GM12878 (cell line): ENCODE results near the gene DYNLT2B. TPM values are rescaled to one million over a fixed set of nuclear protein-coding genes. Genes with fewer than 3 reads are reported as not detected.

ENCODE experiments used
- ZBTB40 ChIP-seq: fragments of 450-650 bp; IDR thresholded peaks from 2 replicates; pipeline ENCODE4 v1.6.1; 2016; ENCODE audit warnings: mild to moderate bottlenecking, moderate library complexity, borderline replicate concordance
- polyA plus RNA-seq, 11 experiments: library from polyadenylated mRNA; depleted of rRNA in 4 of 11; unstranded in 6 of 11; stranded (reverse) in 5 of 11; fragments of >200 nt; fragmentation: Nextera tagmentation in 4 of 11; fragmentation: Illumina TruSeq in 1 of 11; extraction: Ambion mirVana in 4 of 11; extraction: Trizol in 1 of 11; gene quantifications; 1 replicate in 1 of 11; 2 replicates in 10 of 11; pipeline versions ENCODE4 v1.2.1 to v1.2.3, GENCODE V29; 2011 to 2016; ENCODE audit warnings: inconsistent platforms in 2 of 11, missing spikeins in 2 of 11, low read depth in 1 of 11
- small RNA-seq: library from RNA; depleted of rRNA; stranded (forward); fragments of <200 nt; gene quantifications from one replicate; pipeline ENCODE3, GENCODE V24; 2014
- total RNA-seq, 4 experiments: library from RNA; depleted of rRNA in 3 of 4; stranded (reverse); fragments of >200 nt in 3 of 4; fragmentation: Illumina TruSeq in 1 of 4; extraction: Trizol in 1 of 4; gene quantifications; 2 replicates each; pipeline versions ENCODE4 v1.2.1 to v1.2.3, GENCODE V29; 2013 to 2021

The DYNLT2B gene
- total and polyA plus RNA-seq, 10 of the 15 experiments (the other 5 are each of a cell fraction or from before 2014, with no cell fraction given): 8.6 to 89.7 (median 21.9) TPM

DNA sequence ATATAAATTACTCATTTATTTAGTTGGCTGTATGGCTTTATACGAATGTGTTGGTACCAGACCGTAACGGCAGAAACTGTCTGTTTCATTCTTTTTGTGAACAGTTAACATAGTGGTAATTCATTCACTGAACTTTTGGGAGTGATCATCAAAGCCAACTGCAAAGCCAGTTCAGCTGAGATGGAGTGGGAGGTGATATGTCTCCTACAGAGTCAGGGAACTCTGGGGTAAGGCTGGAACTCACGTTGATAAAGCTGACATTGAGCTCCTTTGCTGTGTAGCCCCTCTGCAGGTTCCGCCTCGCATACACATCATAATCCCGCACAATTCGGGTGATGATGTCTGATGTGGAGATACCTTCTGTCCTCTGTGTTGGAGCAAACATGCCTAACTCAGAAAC lies 76.3 kb downstream of the DYNLT2B start (continued):
- no peak for TF ChIP-seq ZBTB40

Small RNAs within 50 kb of the gene (small RNA-seq; reads per million reads assigned to genes)
- gene AC069257.2: not detected
- gene RNU6-910P: not detected

Other genes with a start within 250 kb of the DYNLT2B start
Only the 7 nearest of the 8 such genes appear.
- not detected in 2 replicates for gene ZDHHC19, start 106.8 kb downstream of the DYNLT2B start, total RNA-seq (2014; rRNA removed)
- gene ZDHHC19, start 106.8 kb downstream of the DYNLT2B start, total RNA-seq (2014; rRNA removed; fragmentation: Illumina TruSeq; extraction: Trizol): not detected in 2 replicates
- not detected in 2 replicates for gene ZDHHC19, start 106.8 kb downstream of the DYNLT2B start, total RNA-seq (2021)
- gene ZDHHC19, start 106.8 kb downstream of the DYNLT2B start, polyA plus RNA-seq (2011; rRNA removed): not detected in 2 replicates
- not detected in 2 replicates for gene ZDHHC19, start 106.8 kb downstream of the DYNLT2B start, polyA plus RNA-seq (2014; fragmentation: Illumina TruSeq; extraction: Trizol)
- gene ZDHHC19, start 106.8 kb downstream of the DYNLT2B start, polyA plus RNA-seq (2014; fragmentation: Nextera tagmentation; extraction: Ambion mirVana): under 1 TPM in 1 of 2 experiments, not detected in 1; 0.26 TPM
- gene ZDHHC19, start 106.8 kb downstream of the DYNLT2B start, polyA plus RNA-seq (2014; rRNA removed): not detected in 2 replicates
- gene ZDHHC19, start 106.8 kb downstream of the DYNLT2B start, polyA plus RNA-seq (2016; fragmentation: Nextera tagmentation; extraction: Ambion mirVana): not detected
- not detected in 2 replicates for gene SLC51A, start 101.7 kb downstream of the DYNLT2B start, total RNA-seq (2014; rRNA removed)
- gene SLC51A, start 101.7 kb downstream of the DYNLT2B start, total RNA-seq (2014; rRNA removed; fragmentation: Illumina TruSeq; extraction: Trizol): 0.18 TPM in 1 of 2 replicates, not detected in the other
- not detected in 2 replicates for gene SLC51A, start 101.7 kb downstream of the DYNLT2B start, total RNA-seq (2021)
- not detected in 2 replicates for gene SLC51A, start 101.7 kb downstream of the DYNLT2B start, polyA plus RNA-seq (2011; rRNA removed)
- gene SLC51A, start 101.7 kb downstream of the DYNLT2B start, polyA plus RNA-seq (2014; fragmentation: Illumina TruSeq; extraction: Trizol): not detected in 2 replicates
- gene SLC51A, start 101.7 kb downstream of the DYNLT2B start, polyA plus RNA-seq (2014; fragmentation: Nextera tagmentation; extraction: Ambion mirVana): 1 to 10 TPM in 1 of 2 experiments, under 1 TPM in 1; 0.99 to 2.1 TPM
- gene SLC51A, start 101.7 kb downstream of the DYNLT2B start, polyA plus RNA-seq (2014; rRNA removed): not detected in 2 replicates
- 1 to 10 TPM; 2.2 to 3.9 TPM for gene SLC51A, start 101.7 kb downstream of the DYNLT2B start, polyA plus RNA-seq (2016; fragmentation: Nextera tagmentation; extraction: Ambion mirVana)
- gene PCYT1A, start 30.5 kb downstream of the DYNLT2B start, total RNA-seq (2014; rRNA removed): 51.7 and 56.2 TPM in 2 replicates
- gene PCYT1A, start 30.5 kb downstream of the DYNLT2B start, total RNA-seq (2014; rRNA removed; fragmentation: Illumina TruSeq; extraction: Trizol): 49.5 and 49.6 TPM in 2 replicates
- 50.2 and 53.6 TPM in 2 replicates for gene PCYT1A, start 30.5 kb downstream of the DYNLT2B start, total RNA-seq (2021)
- gene PCYT1A, start 30.5 kb downstream of the DYNLT2B start, polyA plus RNA-seq (2011; rRNA removed): 34.8 and 47.7 TPM in 2 replicates
- 49.1 and 64.3 TPM in 2 replicates for gene PCYT1A, start 30.5 kb downstream of the DYNLT2B start, polyA plus RNA-seq (2014; fragmentation: Illumina TruSeq; extraction: Trizol)
- 10 to 100 TPM; 10.8 to 15.3 TPM for gene PCYT1A, start 30.5 kb downstream of the DYNLT2B start, polyA plus RNA-seq (2014; fragmentation: Nextera tagmentation; extraction: Ambion mirVana)
- 51.7 and 61.8 TPM in 2 replicates for gene PCYT1A, start 30.5 kb downstream of the DYNLT2B start, polyA plus RNA-seq (2014; rRNA removed)
- 10 to 100 TPM; 39.8 to 40.0 TPM for gene PCYT1A, start 30.5 kb downstream of the DYNLT2B start, polyA plus RNA-seq (2016; fragmentation: Nextera tagmentation; extraction: Ambion mirVana)
- not detected in 2 replicates for gene TM4SF19, start 20.1 kb upstream of the DYNLT2B start, total RNA-seq (2014; rRNA removed)
- gene TM4SF19, start 20.1 kb upstream of the DYNLT2B start, total RNA-seq (2014; rRNA removed; fragmentation: Illumina TruSeq; extraction: Trizol): not detected in 2 replicates
- gene TM4SF19, start 20.1 kb upstream of the DYNLT2B start, total RNA-seq (2021): not detected in 2 replicates
- not detected in 2 replicates for gene TM4SF19, start 20.1 kb upstream of the DYNLT2B start, polyA plus RNA-seq (2011; rRNA removed)
- not detected in 2 replicates for gene TM4SF19, start 20.1 kb upstream of the DYNLT2B start, polyA plus RNA-seq (2014; fragmentation: Illumina TruSeq; extraction: Trizol)
- gene TM4SF19, start 20.1 kb upstream of the DYNLT2B start, polyA plus RNA-seq (2014; fragmentation: Nextera tagmentation; extraction: Ambion mirVana): under 1 TPM; 0.05 TPM
- not detected in 2 replicates for gene TM4SF19, start 20.1 kb upstream of the DYNLT2B start, polyA plus RNA-seq (2014; rRNA removed)
- gene TM4SF19, start 20.1 kb upstream of the DYNLT2B start, polyA plus RNA-seq (2016; fragmentation: Nextera tagmentation; extraction: Ambion mirVana): under 1 TPM; 0.11 to 0.16 TPM
- gene UBXN7, start 114.2 kb upstream of the DYNLT2B start, total RNA-seq (2014; rRNA removed): 16.1 and 17.6 TPM in 2 replicates
- gene UBXN7, start 114.2 kb upstream of the DYNLT2B start, total RNA-seq (2014; rRNA removed; fragmentation: Illumina TruSeq; extraction: Trizol): 21.3 and 21.6 TPM in 2 replicates
- 60.8 and 68.3 TPM in 2 replicates for gene UBXN7, start 114.2 kb upstream of the DYNLT2B start, total RNA-seq (2021)
- 30.6 and 52.4 TPM in 2 replicates for gene UBXN7, start 114.2 kb upstream of the DYNLT2B start, polyA plus RNA-seq (2011; rRNA removed)
- gene UBXN7, start 114.2 kb upstream of the DYNLT2B start, polyA plus RNA-seq (2014; fragmentation: Illumina TruSeq; extraction: Trizol): 28.1 and 33.8 TPM in 2 replicates
- gene UBXN7, start 114.2 kb upstream of the DYNLT2B start, polyA plus RNA-seq (2014; fragmentation: Nextera tagmentation; extraction: Ambion mirVana): 1 to 10 TPM; 4.8 TPM
- gene UBXN7, start 114.2 kb upstream of the DYNLT2B start, polyA plus RNA-seq (2014; rRNA removed): 17.9 and 21.7 TPM in 2 replicates
- 10 to 100 TPM; 62.2 to 78.4 TPM for gene UBXN7, start 114.2 kb upstream of the DYNLT2B start, polyA plus RNA-seq (2016; fragmentation: Nextera tagmentation; extraction: Ambion mirVana)
- 28.5 and 32.1 TPM in 2 replicates for gene RNF168, start 185.5 kb upstream of the DYNLT2B start, total RNA-seq (2014; rRNA removed)
- 43.4 and 43.9 TPM in 2 replicates for gene RNF168, start 185.5 kb upstream of the DYNLT2B start, total RNA-seq (2014; rRNA removed; fragmentation: Illumina TruSeq; extraction: Trizol)
- 47.5 and 47.7 TPM in 2 replicates for gene RNF168, start 185.5 kb upstream of the DYNLT2B start, total RNA-seq (2021)
- 12.7 and 12.8 TPM in 2 replicates for gene RNF168, start 185.5 kb upstream of the DYNLT2B start, polyA plus RNA-seq (2011; rRNA removed)
- gene RNF168, start 185.5 kb upstream of the DYNLT2B start, polyA plus RNA-seq (2014; fragmentation: Illumina TruSeq; extraction: Trizol): 21.0 and 23.7 TPM in 2 replicates
- gene RNF168, start 185.5 kb upstream of the DYNLT2B start, polyA plus RNA-seq (2014; fragmentation: Nextera tagmentation; extraction: Ambion mirVana): 10 to 100 TPM; 17.5 to 18.4 TPM
- gene RNF168, start 185.5 kb upstream of the DYNLT2B start, polyA plus RNA-seq (2014; rRNA removed): 12.8 and 14.2 TPM in 2 replicates
- gene RNF168, start 185.5 kb upstream of the DYNLT2B start, polyA plus RNA-seq (2016; fragmentation: Nextera tagmentation; extraction: Ambion mirVana): 10 to 100 TPM; 37.0 to 46.9 TPM
- gene SMCO1, start 197.1 kb upstream of the DYNLT2B start, total RNA-seq (2014; rRNA removed): not detected in 2 replicates
- gene SMCO1, start 197.1 kb upstream of the DYNLT2B start, total RNA-seq (2014; rRNA removed; fragmentation: Illumina TruSeq; extraction: Trizol): not detected in 2 replicates
- gene SMCO1, start 197.1 kb upstream of the DYNLT2B start, total RNA-seq (2021): not detected in 2 replicates
- gene SMCO1, start 197.1 kb upstream of the DYNLT2B start, polyA plus RNA-seq (2011; rRNA removed): not detected in 2 replicates
- not detected in 2 replicates for gene SMCO1, start 197.1 kb upstream of the DYNLT2B start, polyA plus RNA-seq (2014; fragmentation: Illumina TruSeq; extraction: Trizol)
- gene SMCO1, start 197.1 kb upstream of the DYNLT2B start, polyA plus RNA-seq (2014; fragmentation: Nextera tagmentation; extraction: Ambion mirVana): under 1 TPM in 1 of 2 experiments, not detected in 1; 0.05 TPM
- gene SMCO1, start 197.1 kb upstream of the DYNLT2B start, polyA plus RNA-seq (2014; rRNA removed): not detected in 2 replicates
- not detected for gene SMCO1, start 197.1 kb upstream of the DYNLT2B start, polyA plus RNA-seq (2016; fragmentation: Nextera tagmentation; extraction: Ambion mirVana)